HG02798 (cell line): ENCODE results near the gene TULP4.

Experiments
- ATAC-seq: cut with Tn5 transposase; IDR thresholded peaks from one replicate; pipeline ENCODE4 v1.9.1; 2021; ENCODE audit warnings: mild to moderate bottlenecking; ENCODE audit not compliant: unreplicated experiment, poor library complexity

TULP4 gene

GRCh38 chr6:158312165-158312564 lies at the start of gene TULP4:
TULP4 (plus strand) TSS chr6:158312465; CDS start chr6:158314017, 1,552 bp downstream.
- ATAC-seq = no peak

DNA sequence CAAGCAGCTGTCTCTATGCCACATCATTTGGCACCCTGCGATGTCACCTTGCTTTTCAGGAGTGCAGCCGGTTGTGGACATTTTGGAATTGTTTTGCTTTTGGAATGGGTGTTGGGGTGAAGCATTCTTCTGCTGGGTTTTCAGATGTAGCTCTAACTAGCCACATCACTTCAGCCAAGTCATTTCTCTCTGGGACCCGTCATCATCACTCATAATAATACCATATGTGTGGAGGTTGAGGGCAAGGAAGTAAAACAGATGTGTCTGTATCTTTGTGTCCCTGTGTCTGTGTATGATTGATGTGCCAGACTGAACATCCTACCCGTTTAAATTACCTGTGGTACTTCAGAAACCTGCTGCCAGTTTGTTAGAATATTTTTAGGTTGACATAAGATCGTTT lies 49.5 kb upstream of the TULP4 start:
- no peak for ATAC-seq

GRCh38 chr6:158264180-158264579 lies 48.1 kb upstream of the TULP4 start:
- no peak for ATAC-seq

DNA sequence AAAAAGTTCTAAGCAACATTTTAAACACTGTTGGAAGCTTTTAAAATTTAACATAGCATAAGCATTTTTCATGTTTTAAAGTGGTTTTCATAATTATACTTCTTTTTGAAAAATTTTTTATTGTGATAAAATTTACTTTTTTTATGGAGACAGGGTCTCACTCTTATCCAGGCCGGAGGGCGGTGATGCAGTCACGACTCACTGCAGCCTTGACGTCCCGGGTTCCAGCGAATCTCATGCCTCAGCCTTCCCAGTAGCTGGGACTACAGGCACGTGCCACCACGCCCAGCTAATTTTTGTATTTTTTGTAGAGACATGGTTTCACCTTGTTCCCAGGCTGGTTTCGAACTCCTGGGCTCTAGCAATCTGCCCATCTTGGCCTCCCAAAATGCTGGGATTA lies 46.1 kb upstream of the TULP4 start:
- ATAC-seq = no peak

- ATAC-seq = no peak
These were observed 43.7 kb upstream of the TULP4 start for GRCh38 chr6:158268361-158269147.

- no peak for ATAC-seq
These were observed 42.6 kb upstream of the TULP4 start for GRCh38 chr6:158269657-158270056.

DNA sequence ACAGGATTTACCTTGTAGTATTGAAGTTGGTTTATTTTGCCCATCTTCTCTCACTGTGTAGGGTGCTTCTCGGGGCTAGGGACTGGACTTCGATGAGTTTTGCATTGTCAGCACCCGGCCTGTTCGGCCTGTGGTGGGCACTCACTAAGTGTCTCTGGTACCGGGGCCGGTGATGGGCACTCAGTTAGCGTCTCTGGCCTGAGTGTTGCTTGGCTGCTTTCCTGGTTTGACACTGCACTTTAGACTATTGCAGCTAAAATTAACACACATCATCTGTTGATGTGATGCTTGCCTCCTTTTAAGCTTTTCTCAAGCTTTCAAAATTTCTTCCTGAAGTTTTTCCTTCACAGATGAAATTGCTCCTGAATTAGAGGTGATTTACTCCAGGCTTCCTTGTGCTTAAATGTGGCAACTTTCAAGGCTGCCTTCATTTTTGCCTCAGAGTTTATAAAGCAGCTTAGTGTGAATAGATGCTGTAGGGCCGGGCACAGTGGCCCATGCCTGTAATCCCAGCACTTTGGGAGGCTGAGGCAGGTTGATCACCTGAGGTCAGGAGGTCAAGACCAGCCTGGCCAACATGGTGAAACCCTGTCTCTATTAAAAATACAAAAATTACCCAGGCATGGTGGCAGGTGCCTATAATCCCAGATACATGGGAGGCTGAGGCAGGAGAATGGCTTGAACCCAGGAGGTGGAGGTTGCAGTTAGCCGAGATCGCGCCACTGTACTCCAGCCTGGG lies 41.7 kb upstream of the TULP4 start:
- ATAC-seq = no peak

DNA sequence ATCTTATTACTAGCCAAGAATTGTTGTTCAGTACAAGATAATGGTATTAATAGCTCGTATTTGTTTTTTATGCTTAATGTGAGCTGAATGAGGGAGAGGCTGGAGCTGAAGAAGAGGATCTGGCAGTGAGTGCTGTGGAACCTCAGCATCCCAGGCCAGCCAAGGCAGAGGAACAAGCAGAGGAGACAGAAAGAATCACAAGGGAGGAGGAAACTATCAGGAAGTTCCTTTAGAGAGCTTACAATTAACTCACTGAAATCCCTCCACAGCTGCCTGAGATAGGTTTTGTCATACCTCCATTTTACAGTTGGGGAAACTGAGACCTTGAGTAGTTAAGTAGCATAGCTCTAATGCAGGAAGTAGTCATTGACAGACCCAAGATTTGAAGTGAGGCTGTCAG lies 39.9 kb upstream of the TULP4 start:
- ATAC-seq = no peak

DNA sequence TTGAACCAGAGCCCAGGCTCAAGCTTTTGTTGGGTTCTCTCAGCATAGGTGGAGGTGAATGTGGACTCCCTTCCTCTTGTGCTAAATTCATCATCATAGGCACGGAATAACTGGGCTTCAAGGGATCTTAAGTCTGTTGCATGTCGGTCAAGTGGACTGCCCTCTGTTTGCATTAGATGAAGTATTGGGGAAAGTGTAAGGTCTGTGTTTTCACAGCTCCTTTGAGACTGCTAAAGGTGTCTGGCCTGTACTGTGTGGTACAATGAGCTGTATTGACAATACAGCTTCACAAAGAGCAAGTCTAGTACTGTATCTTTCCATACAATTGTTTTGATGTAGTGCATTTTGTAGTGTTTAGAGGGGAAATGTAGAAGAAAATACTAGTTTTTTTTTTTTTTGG lies 34.3 kb upstream of the TULP4 start:
- no peak for ATAC-seq

GRCh38 chr6:158279615-158280014 lies 32.6 kb upstream of the TULP4 start:
- ATAC-seq = no peak

- ATAC-seq = no peak
These were observed 28.8 kb upstream of the TULP4 start for GRCh38 chr6:158283304-158283980.

GRCh38 chr6:158284007-158284875 lies 28.0 kb upstream of the TULP4 start:
- no peak for ATAC-seq

- no peak for ATAC-seq
These were observed 27.2 kb upstream of the TULP4 start for GRCh38 chr6:158284876-158285655.

GRCh38 chr6:158285656-158286021 lies 26.6 kb upstream of the TULP4 start:
- no peak for ATAC-seq

GRCh38 chr6:158286413-158286812 lies 25.9 kb upstream of the TULP4 start:
- ATAC-seq = no peak

DNA sequence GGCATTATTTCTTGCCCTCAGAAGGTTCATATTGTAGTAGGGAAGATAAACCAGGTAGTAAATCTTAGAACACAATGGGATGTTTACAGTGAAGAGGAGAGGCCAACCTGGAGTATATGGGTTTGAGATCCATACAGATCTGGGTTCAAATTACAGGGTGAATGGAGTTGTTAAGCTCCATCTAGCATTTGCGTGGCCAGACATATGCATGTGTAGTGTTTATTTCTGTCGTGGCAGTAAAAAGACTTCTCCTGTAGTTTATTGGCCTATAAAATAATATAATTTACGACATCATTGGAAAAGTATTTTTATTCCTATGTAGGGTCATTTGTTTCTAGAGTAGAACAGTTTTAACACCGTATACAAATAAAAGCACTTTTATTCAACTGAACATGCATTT lies 25.2 kb upstream of the TULP4 start:
- no peak for ATAC-seq

- peak; percentile 74 for ATAC-seq
These were observed 22.2 kb upstream of the TULP4 start for GRCh38 chr6:158290040-158290439.

DNA sequence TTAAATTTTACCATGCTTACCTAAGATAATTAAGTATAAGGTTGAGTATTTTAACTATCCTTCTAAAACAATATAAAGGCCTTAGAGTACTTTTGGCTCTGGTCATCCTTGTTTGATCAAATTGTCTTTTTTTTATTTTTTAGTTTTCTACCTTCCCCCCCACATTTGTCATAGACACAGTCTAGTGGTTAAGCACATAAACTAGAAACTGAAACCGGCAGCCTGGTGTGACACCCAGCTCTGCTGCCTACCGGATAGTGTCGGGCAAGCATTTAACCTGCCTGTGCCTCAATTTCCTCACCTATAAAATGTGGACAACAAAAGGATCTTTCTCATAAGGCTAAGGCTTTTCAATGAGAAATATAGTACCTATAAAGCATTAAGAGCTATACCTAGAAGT lies 21.6 kb upstream of the TULP4 start:
- ATAC-seq = peak; percentile 85

- ATAC-seq = no peak
These were observed 20.2 kb upstream of the TULP4 start for GRCh38 chr6:158292016-158292415.

GRCh38 chr6:158293122-158293521 lies 19.1 kb upstream of the TULP4 start:
- peak; percentile 48 for ATAC-seq
